ENCODE measurements around the gene DOK3.
"Not testable (repeated sequence)": the region's sequence is repeated elsewhere in the genome, so short reads cannot be mapped to it uniquely, and the experiment has no call there.

Gene DOK3

DNA sequence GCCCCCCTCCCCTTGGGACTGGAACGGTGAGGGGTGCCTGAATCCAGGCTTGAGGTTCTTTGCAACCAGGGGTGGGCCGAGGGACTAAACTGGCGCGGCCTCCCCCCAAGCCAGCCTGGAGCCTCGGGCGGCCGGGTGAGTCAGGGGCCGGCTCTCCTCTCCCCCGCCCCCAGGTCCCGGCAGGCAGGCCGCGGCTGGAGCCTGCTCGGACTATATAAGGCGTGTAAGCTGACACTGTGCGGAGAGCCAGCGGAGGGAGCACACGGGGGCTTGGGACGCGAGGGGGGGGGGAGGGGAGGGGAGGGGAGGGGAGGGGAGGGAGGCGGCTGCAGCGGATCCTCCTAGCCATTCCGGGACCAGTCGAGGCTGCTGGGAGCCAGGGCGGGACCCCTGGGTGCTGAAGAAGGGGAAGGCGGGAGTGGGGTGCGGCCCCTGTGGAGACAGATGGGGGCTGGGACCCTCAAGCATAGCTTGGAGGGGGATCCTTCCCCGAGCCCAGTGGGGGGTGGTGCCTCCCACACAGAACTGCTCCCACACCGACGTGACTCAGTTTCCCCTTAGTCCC is 12.8 kb downstream of the DOK3 start:
- no peak for DNase-seq (ENCODE audit: low read depth)

DNA sequence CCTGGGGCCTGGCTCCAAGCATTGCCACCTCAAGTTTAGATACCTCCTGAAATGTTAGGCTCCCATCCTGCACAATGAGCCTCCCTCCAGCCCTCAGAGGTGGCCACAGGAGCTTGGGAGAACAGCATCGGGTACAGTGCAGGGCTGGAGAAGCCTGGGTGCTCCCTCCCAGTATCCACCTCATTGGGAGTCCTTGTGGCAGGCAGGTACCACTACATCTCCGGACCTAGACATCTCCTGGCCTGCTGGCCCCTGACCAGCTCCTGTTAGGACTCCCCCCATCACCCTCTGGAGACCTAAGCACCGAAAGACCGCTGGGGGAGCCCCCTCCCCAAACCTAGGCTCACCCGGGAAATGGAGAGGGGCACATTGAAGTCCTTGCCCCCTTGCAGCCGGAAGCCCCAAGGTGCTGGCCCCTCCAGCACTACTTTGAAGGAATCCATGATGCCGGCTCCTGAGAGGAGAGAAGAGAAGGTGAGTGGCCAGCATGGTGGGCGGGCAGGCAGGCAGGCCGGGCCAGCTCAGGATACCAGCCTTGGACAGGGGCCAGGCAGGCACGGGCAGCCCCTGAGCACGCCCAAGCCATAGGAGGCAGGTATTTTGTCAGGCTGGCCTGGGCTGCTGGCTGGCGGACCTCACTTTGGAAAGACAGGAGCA is 13.4 kb downstream of the DOK3 start:
- DNase-seq (ENCODE audit: low read depth) = no peak

DNA sequence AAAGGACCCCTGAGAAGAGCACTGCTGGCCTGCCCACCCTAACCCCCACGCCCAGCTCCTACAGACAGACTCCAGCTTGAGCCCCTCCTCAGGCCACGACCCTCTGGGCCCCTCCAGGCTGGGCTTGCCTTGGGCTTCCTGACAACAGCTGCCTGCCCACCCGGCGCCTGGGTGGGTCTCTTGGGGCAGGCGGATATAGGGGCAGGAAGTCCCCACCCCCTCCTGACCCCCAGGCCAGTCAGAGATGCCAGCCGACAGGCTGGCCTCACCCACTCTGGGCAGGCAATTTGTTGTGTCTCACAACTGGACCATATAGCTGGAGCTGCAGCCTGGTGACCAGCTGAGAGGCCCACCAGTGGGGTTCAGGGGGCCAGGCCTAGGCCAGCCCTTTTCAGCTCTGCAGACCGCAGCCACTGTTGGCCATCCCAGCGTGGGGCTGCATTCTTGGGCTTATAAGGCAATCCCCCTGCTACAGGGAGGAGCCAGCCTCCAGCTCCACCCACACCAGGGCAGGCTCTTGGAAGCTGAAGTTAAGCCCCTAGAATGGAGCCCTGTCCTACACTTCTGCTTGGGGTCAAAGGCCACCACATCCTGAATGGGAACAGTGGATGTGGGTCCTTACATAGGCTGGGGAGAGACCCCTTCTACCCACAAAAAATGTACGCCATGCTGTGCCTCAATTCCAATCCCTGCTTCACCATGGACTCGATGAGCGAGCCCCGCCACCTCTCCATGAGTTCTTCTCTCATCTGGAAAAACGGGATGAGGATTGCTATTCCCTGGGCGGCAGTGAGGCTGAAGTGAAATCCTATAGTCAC is 14.2 kb downstream of the DOK3 start:
- DNase-seq (ENCODE audit: low read depth) = no peak

DNA sequence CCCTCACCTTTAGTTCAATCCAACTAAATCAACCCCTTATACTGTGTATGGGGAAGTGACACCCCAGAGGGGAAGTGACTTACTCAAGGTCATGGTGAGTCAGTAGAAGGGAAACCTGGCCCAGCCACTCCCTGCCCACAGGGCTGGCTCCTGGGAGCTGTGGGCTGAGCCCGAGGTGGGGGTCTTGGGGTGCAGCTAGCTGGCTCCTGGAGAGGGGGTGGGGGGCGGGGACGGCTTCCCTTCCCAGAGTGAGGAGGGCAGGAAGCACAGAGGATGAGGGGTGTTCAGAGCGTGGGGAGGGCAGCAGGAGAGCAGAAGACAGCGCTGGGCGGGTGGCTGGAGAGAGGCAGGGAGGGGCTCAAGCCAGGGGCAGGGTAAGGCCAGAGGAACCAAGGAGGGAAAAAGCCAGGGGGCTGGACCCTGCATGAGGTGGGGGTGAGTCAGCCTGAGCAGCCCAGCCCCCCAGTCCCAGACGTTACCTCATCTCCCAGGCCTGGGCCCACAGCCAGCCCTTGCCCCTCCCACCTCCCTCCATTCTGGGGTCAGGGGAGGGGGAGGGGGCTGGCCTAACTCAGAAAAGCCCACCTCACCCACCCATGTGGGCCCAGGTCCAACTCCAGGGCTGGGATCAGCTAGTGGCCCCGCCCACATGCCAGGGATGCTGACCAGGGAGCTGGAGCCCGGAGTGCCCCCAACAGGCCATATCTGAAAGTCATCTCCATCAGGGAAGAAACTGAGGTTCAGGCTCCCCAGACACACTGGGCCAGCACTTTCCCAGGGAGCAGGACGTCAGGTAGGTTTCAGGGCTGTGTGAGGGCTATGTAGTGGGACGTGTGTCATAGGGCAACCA is 15.1 kb downstream of the DOK3 start:
- DNase-seq (ENCODE audit: low read depth) = no peak

DNA sequence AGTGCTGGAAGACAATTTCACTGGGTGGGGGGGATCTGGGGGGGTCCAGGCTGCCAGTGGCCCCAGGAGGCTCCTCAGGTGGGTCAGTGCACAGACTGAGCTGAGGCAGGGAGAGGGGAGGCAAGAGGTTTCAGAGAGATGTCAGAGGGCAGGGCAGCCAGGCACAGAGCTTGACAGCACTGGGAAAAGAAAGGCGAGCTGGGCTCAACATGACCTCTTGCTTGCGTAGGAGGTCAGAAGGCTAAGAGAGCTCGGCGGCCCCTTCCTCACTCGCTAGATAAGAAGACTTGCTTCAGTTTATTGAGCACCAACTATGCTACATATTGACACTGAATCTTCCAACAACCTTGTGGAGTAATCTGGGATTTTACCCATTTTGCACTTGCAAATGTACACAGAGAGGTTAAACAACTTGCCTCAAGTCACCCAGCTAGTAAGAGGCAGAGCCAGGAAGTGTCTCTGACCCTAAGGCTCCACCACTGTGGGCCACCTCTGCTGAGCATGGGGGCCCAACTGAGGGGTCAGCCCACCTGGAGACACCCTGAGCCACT is 15.8 kb downstream of the DOK3 start:
- DNase-seq (ENCODE audit: low read depth) = no peak

GRCh38 chr5:177492841-177493240 is 16.8 kb downstream of the DOK3 start:
- no peak for DNase-seq (ENCODE audit: low read depth)

- no peak for DNase-seq (ENCODE audit: low read depth)
These were observed 17.5 kb downstream of the DOK3 start for GRCh38 chr5:177491983-177492746.

GRCh38 chr5:177491429-177491945 is 18.1 kb downstream of the DOK3 start:
- no peak for DNase-seq (ENCODE audit: low read depth)

GRCh38 chr5:177490992-177491391 is 18.6 kb downstream of the DOK3 start:
- no peak for DNase-seq (ENCODE audit: low read depth)

- no peak for DNase-seq (ENCODE audit: low read depth)
These were observed 19.2 kb downstream of the DOK3 start for GRCh38 chr5:177490311-177490991.

DNA sequence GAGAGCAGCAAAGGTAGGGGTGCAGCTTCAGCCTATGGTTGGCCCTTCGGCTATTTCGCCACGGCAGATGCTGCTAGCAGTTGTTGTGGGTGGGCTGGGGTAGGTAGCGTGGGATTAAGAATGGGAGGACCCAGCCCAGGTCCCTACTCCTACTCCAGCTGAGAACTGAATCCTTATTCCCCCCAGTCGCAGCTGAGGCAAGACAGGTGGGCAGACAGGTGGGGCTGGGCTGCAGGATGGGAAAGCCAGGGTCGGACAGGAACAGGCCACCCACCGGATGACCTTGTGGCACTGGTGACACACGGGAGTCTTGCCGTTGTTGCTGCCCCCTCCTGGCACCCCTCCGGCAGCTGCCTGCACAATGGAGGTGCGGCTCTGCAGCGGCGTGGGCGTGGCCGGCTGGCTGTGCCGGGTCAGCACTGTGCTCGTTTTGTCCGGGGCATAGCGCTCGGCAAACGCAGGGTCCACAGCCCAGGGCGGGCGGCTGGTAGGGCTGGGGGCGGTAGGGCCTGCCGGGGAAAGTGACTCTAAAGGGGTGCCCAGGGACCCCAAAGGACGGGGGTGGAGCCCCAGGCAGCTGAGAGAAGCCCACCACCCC is 20.4 kb downstream of the DOK3 start:
- no peak for DNase-seq (ENCODE audit: low read depth)

- DNase-seq (ENCODE audit: low read depth) = no peak
These were observed 21.7 kb downstream of the DOK3 start for GRCh38 chr5:177487975-177488374.

DNA sequence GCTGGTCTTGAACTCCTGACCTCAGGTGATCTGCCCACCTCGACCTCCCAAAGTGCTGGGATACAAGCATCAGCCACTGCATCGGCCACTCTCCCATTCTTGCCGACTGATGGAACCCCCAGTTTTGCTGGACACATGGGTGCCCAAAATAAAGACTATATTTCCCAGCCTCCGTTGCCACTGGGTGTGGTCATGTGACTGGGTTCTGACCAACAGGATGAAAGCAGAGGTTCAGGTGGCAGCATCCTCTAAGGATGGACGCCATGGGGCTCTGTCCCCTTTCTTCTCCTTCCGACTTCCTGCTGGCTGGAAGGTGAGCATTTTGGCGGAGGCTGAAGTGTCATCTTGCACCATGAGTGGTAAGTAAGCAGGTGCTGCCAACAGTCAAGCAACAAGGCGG is 22.5 kb downstream of the DOK3 start:
- no peak for DNase-seq (ENCODE audit: low read depth)

DNA sequence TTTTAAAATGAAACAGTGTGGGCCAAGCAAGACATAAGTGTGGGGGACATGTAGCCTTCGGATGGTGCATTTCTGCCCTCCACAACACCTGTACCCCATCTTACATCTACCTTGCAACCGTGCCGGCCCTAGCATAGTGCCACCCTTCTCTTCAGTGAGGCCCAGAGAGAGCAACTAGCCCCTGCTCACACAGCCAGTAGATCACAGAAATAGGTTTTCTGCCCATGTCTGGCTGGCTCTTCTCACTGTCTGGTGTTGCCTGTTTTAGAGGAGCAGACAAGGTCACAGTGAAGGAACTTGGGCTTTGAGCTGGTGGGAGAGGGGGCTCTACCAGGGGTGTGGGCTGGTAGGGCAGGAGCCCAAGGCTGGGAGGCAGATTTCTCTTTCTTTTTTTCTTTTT is 23.4 kb downstream of the DOK3 start:
- DNase-seq (ENCODE audit: low read depth) = no peak

DNA sequence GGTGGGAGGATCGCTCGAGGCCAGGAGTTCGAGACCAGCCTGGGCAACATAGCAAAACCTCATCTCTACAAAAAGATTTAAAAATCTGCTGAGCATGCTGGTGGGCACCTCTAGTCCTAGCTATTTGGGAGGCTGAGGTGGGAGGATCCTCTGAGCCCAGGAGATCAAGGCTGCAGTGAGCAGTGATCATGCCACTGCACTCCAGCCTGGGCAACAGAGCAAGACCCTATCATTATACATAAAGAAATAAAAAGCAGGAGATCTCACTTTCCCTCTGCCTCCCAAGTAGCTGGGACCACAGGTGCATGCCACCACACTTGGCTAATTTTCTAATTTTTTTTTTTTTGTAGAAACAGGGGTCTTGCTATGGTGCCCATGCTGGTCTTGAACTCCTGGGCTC is 23.9 kb downstream of the DOK3 start:
- DNase-seq (ENCODE audit: low read depth) = not testable (repeated sequence)

DNA sequence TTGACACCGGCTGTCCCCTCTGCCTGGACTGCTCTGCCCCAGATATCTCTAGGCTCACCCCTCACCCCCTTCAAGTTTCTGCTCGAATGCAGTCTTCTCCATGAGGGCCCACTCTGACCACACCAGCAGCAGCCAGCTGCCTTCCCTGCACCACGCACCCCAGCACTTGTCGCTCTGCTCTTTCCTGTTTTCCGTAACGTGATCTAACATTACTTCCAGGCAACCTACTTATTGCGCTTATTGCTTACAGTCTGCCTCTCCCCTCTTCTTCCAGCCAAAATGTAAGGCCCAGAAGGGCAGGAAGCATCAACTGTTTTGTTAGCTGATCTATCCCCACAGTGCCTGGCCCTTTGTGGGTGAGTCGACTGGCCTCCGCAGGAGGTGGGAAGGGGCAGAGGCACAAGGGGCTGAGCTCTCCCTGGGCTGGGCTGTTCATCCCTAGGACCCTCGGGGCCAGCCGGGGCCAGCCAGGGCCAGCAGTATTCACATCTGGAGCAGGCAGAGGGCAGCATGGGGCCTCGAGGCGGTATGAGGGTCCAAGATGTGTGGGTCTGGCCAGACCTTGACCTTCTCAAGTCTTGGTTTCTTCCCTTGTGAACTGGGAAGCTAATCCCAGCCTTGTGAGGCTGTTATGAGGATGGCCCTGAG is 24.6 kb downstream of the DOK3 start:
- no peak for DNase-seq (ENCODE audit: low read depth)

DNA sequence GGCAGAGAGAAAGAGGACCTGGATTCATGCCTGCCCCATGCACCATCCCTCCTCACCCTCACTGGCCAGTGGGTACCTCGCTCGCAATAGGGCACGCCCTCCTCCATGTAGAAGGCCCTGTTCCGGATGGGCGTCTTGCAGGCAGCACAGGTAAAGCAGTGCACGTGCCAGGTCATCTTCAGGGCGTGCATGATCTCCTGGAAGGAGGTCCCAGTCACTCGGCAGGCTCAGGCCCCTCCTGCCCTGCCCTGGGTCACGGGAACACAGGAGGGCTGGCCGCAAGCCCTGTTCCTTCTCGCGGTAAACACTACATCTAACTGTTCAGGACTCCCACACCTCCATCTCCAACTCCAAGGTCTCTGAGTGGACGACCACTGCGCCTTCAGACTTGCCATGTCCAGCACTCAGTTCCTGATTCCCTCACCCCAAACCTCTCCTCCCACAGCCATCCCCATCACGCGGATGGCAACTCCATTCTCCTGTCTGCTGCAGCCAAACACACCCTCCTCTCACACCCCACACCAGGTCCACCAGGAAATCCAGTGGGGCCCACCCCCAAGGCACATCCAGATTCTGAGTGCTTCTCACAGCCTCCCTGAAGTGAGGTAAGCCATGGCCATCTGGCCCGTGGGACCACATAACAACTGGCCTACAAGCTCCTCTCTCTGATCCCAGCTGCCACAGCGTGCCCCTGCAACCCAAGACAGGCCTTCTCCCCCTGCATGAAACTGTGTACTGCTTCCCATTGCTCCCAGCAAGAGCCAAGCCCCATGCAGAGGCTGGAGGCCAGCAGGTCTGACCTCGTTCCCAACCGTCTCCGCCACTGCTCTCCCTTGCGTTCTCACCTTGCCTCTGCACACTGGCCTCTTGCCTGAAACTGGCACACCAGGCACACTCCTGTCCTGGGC is 25.4 kb downstream of the DOK3 start:
- DNase-seq (ENCODE audit: low read depth) = no peak

GRCh38 chr5:177483042-177483441 is 26.6 kb downstream of the DOK3 start:
- DNase-seq (ENCODE audit: low read depth) = no peak

Data from stimulated activated CD8-positive, alpha-beta memory T cell treated with anti-CD3 and anti-CD28 coated beads, Interleukin-12 subunit alpha, Interleukin-12 subunit beta, amount 100 ng/mL, for 4 hours (primary cell).